ENCODE results near the gene LSR.

Gene LSR, protein sequence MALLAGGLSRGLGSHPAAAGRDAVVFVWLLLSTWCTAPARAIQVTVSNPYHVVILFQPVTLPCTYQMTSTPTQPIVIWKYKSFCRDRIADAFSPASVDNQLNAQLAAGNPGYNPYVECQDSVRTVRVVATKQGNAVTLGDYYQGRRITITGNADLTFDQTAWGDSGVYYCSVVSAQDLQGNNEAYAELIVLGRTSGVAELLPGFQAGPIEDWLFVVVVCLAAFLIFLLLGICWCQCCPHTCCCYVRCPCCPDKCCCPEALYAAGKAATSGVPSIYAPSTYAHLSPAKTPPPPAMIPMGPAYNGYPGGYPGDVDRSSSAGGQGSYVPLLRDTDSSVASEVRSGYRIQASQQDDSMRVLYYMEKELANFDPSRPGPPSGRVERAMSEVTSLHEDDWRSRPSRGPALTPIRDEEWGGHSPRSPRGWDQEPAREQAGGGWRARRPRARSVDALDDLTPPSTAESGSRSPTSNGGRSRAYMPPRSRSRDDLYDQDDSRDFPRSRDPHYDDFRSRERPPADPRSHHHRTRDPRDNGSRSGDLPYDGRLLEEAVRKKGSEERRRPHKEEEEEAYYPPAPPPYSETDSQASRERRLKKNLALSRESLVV
- 43.9 reads per million, percentile 65 among the genes with 10 or more reads in this experiment for total RNA-seq

DNA sequence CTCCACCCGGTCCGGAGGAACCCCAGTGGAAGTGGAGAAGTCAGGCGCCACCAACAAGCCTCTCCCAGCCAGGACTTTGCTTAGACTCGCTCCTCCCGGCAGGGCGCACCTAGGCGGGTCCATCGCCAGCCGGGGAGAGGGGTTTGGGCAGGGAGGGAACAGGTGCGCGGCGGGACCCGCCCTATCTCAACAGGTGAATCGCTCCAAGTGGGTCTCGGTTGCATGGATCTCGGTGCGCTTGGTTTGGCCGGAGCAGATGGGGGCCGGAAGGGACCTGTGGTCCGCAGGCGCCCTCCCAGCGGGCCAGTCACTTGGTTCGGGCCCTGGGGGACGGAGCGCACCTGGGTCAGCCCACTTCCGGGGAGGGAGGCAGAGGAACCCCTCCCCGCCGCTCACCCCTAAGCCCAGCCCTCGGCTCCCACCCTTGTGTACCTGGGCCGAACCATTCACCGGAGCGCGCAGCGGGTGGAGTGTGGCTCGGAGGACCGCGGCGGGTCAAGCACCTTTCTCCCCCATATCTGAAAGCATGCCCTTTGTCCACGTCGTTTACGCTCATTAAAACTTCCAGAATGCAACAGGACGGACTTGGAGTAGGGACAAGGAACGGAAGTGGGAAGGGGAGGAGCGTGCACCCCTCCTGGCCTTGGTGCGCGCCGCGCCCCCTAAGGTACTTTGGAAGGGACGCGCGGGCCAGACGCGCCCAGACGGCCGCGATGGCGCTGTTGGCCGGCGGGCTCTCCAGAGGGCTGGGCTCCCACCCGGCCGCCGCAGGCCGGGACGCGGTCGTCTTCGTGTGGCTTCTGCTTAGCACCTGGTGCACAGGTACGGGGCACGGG, at the start of gene LSR:
LSR (plus strand) TSS at position 693 of the 836 bp plus-strand sequence; CDS start at position 714, 21 bp downstream.
- peak; percentile 51 for DNase-seq

DNA sequence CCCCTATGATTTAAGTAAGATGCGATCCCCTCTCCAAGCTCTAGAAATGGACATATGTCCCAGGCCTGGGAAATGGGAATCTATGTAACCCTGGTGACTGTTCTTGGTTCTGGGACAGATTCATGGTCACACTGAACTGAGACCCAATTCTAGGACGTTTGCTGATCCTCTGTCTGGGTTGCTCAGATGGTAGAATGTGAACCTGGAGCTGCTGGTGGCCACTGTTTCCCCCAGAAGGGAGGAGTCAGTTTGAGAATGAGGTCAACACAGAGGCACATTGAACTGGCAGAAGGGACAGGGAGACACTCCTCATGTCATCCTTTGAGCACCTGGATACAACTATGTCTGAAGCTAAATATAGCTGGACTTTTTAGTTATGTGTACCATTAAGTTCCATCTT, 49.3 kb upstream of the LSR start:
- no peak for DNase-seq

DNA sequence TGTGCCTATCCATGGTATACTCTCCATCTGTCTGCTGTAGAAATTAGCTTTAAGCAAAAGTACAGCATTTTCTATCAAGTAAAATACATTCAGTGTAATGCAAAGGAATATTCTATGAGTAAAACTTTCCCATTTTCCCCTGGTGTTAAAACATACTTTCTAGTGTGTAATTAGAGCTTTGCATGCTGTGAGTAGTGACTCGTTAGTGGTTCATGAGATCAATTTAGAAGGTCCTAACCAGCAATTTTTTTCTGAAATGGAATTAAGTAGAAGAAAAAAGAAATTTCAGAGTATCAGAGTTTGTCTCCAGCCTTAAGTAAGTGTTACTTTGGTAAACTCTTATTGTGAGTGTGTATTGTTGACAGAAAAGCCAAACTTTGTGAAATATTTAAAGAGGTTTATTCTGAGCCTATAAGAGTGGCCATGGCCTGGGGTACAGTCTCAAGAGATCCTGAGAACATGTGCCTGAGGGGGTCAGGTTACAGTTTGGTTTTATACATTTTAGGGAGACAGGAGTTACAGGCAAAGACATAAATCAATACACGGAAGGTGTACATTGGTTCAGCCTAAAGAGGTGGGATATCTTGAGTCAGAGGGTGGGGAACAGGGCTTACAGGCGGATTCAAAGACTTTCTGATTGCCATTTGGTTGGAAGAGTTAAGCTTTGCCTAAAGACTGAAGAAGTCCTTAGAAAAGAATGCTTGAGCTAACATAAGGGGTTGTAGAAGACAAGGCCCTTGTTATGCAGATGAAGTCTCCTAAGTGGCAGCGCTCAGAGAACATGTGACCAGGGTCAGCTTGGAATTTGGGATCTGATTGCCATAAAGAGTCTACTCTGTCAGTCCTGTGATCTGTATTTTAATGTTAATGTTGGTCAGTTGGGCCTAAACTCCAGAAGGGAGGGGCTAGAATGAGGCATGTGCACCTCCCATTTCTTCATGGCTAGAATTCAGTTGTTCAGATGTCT, 45.8 kb upstream of the LSR start:
- no peak for DNase-seq

DNA sequence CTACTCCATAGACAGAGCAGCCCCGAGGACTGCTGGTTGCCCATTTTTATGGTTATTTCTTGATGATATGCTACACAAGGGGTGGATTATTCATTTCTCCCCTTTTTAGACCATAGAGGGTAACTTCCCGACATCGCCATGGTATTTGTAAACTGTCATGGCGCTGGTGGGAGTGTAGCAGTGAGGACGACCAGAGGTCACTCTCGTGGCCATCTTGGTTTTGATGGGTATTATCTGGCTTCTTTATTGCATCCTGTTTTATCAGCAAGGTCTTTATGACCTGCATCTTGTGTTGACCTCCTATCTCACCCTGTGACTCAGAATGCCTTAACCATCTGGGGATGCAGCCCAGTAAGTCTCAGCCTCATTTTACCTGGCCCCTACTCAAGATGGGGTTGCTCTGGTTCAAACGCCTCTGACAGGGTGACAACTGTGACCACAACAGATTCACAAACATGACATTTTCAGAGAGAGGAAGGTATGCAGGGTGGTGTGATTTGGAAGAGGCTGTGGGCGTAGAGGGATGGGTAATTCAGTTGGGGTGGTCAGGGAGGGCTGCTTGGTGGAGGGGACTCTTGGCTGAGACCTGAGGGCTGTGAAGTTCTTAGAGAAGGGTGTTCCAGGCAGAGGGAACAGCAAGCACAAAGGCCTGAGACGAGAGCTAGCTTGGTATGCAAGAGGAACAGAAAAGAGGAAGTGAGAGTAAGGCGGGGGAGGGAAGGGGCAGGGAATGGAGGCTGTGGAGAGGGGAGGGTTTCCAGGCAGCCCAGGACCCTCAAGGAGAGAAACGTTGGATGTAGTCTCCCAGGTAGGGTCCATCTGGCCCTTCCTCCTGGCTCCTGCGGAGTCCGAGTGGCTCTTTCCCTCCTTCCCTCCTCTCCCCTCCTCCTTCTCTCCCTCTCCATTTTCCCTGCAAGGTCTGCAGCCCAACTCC, 43.7 kb upstream of the LSR start:
- no peak for DNase-seq

DNA sequence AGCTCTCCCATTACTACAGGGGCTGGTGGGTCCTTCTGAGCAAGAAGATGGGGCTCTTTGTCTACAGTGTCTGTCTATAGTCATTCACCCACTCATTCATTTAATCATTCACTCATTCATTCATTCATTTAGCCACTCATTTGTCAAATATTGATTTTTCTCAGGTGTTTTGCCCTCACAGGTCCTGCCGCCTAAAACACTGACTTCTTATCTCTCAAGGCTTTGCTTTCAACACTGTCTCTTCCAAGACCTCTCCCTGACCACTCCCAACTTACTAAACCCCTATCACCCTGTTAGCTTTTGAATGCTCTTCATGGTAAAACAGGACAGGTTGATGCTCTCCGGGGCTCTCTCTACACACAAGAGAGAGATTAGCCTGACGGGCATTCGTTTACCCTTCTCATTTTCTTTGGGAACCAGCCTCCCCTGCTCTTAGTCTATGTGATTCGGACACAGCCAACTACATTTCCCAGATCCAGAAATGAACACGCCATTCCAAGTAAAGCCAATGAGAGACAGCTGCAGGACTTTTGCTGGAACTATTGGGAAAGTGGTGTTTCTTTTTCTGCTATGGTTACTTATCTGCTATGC, 43.0 kb upstream of the LSR start:
- no peak for DNase-seq

DNA sequence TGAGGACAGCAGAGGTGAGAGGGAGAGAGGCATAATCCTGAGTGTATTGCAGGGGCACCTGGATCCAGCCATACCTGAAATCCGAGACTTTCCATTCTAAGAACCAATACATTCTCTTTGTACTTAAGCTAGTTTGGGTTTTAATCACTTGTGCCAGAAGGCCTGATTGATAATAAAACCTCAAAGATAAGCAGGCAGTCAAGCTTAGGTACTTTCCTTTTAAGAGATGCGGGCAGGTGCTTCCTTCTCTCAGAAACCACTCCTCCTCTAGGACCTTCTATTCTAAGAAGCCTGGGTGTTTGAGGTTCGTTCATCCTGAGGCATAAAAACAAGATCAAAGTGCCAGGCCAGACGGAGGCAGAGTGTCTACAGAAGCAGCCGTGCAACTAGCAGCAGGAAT, 42.4 kb upstream of the LSR start:
- DNase-seq, result peak; percentile 63

DNA sequence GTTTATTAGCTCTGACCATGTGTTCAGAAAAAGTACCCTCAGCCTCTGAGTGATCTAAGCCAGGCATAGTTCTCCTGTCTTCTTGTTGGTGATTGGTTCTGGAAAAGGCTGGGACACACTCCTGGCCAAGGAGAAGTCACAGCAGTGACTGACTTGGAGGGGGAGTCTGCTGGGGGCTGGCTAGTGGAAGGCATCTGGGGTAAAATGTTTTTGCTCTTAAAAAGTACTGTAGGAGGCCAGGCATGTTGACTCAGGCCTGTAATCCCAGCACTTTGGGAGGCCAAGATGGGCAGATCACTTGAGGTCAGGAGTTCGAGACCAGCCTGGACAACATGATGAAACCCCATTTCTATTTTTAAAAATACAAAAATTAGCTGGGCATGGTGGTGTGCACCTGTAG, 41.9 kb upstream of the LSR start:
- no peak for DNase-seq

DNA sequence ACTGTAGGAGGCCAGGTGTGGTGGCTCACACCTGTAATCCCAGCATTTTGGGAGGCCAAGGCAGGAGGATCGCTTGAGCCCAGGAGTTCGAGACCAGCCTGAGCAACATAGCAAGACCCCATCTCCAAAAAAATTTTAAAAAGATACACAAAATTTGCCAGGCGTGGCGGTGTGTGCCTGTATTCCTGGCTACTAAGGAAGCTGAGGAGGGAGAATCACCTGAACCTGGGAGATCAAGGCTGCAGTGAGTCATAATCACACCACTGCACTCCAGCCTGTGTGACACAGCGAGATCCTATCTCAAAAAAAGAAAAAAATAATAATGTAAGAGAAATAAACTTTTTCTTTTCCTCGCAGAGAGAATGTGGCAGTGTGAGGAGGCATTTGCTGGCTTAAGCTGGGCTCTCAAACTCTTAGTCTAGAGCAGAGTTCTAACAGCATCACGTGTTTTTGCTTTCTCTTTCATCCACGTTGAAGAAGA, 41.4 kb upstream of the LSR start:
- DNase-seq, result peak; percentile 50

DNA sequence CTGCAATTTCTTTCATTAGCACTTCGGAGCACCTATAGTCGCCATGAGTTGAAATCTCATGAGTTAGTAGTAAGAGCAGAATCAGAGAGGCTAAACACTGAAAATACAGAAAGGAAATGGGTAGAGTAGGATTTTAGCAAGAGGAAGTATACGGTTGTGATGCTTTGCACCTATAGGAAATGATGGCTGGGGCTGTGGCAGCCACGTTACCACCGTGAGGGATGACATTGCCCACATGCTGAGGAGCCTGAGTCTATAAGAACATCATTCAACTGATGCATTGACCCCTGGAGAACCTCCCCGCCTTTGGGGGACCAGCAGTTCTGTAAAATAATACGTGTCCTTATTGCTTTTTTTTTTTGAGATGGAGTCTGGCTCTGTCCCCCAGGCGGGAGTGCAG, 40.7 kb upstream of the LSR start:
- DNase-seq, result no peak

DNA sequence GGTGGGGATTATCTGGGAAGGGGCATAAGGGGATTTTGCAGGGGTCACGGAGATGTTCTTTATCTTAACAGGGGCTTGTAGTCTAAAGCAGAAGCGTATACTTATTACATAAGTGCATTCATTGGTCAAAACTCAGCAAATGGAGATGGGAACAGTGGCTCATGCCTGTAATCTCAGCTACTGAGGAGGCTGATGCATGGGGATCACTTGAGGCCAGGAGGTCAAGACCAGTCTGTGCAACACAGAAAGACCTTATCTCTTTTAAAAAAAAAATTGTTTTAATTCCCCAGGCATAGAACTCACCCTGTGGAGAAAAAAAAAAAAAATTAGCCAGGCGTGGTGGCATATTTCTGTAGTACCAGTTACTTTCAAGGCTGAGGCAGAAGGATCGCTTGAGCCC, 39.2 kb upstream of the LSR start:
- no peak for DNase-seq

DNA sequence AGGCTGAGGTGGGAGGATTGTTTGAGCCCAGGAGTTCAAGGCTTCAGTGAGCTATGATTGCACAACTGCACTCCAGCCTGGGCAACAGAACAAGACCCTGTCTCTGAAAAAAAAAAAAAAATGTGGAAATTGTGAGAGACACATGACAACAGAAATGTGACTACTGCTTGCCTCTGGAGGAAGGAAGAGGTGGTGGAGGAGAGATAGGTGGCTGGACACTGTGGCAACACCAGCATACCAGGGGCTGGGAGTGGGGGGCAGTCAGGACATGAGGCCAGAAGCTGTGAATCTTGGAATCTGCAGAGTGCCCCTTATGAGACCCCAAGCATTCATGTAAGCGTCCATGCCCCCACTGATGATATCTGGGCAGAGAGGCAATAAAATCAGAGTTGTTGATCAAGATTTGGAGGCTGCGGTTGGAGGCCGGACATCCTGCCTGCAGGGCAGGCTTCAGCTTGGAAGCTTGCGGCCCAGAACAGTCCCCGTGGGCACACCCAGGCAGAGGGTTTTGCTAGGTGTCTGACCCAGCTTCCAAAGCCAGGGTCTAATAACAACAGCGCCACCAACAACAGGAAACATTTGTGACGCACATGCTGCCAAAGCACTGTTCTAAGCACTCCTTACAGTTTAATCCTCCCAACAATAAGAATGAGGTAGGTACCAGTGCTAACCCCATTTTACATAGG, 37.1 kb upstream of the LSR start:
- DNase-seq, result peak; percentile 84

DNA sequence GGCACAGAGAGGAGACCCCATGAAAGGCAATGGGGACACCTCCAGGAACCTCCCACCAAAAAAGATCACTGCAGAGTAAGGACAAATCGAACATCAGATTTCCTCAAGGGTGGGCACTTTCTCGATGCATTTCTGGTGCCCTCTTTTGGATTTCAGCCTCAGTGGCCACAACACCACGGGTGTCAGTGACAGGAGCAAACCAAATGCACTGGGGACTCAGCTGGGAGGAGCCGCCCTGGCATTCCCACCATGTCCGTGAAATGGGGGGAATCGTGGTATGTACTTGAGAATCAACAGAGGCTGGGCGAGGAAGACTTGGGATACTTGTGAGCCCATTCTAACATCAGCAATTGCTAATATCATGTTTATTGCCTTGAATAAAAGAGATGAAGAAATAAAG, 36.6 kb upstream of the LSR start:
- no peak for DNase-seq

DNA sequence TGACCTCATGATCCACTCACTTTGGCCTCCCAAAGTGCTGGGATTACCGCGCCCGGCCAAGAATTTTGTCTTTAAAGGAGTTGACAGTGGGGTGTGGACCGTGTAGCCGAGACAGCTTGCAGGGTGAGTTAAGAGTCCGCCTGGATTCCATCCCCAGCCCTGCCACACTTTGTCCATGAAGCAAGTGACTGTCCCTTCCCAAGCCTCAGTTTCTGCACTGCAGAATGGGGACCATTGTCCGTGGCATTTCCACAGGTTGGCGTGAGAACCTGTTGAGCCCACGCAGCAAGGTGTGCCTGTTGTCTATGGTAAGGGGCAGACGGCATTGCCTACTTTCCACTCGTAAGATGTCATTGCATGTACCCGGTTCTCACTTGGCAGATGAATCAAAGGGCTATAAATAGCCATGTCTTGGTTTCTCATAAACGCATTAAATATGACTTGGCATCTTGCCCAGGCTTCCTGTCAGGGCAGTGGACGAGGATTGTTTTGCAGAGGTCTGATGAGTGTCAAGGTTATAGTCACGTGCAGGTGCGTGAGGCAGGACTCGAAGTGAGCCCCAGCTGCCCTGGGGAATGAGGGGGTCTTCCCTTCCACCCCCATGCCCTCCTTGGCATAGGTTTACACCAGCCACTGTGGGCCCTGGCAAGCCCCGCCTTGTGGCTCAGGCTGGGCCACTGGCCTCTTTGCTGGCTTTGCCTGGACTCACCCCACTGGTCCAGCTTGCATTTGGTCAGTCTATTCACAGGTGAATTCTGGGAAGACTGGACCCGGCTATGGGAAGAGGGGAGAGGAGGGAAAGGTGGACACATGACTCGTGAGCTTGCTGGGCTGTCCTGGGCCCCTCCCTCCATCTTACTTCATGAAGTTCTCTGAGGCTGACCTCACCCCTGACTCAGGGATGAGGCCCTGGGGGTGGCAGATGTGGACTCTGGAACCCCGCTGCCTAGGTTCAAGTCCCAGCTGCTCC, 34.9 kb upstream of the LSR start:
- peak; percentile 84 for DNase-seq

DNA sequence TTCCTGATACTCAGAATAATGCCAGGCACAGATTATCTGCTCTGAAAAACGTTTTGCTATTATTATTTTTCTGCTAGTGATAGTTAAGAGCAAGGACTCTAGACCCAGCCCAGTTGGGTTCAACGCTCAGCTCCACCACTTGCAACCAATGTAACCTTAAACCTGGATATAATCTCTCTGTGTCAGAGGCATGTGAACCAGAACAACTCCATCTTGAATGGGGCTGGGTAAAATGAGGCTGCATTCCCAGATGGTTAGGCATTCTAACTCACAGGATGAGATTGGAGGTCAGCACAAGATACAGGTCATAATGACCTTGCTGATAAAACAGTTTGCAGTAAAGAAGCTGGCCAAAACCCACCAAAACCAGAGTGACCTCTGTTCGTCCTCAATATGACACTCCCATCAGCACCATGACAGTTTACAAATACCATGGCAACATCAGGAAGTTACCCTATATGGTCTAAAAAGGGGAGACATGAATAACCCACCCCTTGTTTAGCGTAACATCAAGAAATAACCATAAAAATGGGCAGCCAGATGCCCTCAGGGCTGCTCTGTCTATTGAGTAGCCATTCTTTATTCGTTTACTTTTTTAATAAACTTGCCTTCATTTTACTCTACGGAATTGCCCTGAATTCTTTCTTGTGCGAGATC, 33.9 kb upstream of the LSR start:
- DNase-seq, result no peak

DNA sequence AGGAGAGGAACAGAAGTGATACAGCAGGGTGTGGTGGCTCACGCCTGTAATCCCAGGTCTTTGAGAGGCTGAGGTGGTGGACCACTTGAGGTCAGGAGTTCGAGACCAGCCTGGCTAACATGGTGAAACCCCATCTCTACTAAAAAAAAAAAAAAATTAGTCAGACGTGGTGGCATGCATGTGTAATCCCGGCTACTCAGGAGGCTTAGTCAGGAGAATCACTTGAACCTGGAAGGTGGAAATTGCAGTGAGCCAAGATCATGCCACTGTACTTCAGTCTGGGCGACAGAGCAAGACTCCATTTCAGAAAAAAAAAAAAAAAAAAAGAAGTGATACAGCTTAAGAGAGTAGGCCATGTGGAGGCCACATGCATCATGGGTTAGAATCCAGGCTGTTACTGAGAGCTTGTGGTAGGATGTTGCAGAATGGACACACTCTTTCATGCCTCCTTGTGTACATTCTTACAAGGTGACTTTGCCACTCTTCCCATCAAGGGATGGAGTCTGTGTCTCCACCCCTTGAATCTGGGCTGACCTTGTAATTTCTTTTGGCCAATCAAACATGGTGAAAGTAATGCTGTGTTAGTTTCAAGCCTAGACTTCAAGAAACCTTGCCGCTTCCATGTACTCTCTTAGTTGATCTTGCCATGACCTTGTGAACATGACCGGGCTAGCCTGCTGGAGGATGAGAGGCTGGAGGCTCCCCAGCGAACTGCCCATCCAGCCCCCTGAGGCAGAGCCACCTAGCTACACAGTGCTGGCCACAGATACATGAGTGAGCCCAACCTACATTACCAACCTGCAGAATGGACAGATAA, 32.6 kb upstream of the LSR start:
- DNase-seq, result no peak

DNA sequence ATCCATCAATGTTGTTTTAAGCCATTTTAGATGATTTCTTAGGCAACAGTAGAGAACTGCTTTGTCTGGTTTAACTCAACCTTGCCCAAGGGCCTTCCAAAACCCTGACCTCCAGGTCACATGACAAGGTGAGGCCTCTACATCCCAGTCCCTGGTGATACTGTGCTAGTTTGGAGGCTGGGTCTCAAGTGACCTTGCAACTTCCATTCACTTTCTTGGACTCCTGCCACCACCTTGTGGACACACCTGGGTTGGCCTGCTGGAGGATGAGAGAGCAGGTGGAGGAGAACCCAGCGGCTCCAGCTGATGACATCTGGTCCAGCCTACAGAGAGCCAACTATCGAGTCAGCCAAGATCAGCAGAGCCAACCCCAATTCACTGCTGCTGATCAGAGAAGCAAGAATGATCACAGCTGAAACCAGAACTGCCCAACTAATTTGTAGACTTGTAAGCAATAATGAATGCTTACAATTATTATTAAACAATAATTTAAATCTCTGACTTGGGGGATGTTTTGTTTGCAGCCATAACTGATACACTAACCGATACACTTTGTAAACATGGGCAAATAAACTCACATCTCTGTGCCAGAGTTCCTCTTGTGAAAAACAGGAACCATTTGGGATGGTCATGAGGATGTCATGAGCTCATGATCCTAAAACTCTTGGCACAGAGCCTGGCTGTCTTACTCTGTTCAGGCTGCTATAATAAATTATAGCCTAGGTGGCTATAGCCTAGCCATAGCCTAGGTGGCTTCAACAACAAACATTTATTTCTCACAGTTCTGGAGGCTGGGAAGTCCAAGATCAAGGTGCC, 31.8 kb upstream of the LSR start:
- DNase-seq, result peak; percentile 30

Data from effector CD4-positive, alpha-beta T cell (primary cell).